ENCODE measurements around the gene BMPER.

Gene BMPER

DNA sequence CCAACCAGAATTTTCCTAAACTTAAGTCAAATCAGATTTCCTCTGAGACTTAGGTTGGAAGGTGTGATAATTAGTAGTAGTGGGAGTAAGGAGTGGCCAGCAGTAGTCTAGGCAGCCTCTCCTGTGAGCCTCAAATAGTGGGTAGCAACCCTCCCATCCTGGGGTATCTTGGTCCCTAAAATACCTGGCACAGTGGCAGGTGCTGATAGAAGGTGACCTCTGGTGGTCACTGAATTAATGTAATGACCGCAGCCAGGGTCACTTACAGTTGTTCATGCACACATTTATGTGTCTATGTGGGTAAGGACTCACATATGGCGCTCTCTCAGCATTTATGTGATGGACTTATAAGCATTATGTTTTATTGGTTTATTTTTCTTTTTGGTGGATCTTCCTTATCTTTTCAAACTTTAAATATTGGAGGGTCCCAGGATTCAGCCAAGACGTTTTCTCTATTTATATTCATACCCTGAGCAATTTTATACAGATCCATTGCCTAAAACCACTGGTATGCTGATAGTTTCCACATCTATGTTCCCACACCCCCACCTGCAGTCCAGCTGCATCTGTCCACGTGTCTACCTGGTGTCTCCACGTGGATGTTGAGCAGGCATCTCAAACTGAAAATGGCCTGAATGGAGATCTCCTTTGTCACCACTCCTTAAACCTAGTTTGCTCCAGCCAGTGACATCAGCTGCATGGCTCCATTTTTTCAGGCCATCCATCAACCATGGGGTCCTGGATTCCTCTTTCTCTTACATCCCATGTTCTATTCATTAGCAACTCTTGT lies 18.3 kb downstream of the BMPER start:
- DNase-seq: no peak

DNA sequence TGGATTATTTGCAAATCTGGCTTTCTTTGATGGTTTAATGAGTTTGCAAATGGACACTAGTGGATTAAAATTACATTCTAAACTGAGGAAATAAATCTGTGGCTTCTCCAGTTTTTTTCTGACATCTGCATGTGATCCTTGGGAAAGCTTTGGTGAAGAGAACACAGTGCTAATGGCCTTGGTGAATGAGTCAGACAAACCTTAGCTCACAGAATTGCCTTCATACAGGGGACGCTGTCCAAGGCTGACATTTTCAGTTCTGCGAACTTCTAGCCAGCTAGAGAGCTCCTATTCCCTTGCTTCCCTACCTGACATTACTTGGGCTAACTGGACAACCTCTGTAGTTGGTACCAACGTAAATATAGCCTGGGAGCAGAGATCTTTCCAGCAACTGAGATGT lies 21.2 kb downstream of the BMPER start:
- no peak for DNase-seq

DNA sequence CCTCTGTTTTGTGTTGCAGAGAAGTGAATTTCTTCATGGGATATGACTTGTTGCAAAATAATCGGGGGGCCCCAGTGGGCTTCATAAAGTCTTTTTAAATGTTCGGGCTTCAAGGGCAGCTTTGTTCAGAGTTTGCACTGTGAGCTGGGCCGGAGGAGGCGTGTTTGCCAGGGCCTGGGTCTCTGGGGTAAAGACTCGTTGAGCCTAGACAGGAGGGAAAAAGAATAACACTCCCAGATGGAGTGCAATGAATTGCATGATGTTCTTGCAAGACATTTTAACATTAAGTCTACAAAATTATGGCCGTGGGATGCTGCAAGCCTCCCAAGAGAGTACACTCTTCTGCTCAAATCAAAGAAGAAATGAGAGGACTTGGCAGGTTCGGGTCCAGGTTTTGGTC lies 23.6 kb downstream of the BMPER start:
- no peak for DNase-seq

DNA sequence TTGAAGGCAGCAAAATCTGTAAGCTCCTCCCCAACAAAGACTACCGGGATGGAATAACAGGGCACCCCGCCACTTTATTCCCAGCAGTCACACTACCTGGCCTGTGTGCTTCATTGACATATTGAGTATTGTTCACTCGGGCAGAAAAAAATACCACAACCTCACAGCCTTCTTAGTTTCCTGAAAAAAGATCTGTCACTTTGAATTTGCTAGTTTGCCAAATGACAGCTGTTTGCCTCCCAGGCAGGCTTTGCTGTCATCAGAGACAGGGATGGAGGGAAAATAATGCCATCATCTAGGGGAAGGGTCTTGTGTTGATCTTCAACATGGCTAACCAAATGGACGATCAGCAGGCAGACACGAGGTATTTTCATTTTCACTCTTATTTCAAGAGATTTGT lies 26.9 kb downstream of the BMPER start:
- no peak for DNase-seq

DNA sequence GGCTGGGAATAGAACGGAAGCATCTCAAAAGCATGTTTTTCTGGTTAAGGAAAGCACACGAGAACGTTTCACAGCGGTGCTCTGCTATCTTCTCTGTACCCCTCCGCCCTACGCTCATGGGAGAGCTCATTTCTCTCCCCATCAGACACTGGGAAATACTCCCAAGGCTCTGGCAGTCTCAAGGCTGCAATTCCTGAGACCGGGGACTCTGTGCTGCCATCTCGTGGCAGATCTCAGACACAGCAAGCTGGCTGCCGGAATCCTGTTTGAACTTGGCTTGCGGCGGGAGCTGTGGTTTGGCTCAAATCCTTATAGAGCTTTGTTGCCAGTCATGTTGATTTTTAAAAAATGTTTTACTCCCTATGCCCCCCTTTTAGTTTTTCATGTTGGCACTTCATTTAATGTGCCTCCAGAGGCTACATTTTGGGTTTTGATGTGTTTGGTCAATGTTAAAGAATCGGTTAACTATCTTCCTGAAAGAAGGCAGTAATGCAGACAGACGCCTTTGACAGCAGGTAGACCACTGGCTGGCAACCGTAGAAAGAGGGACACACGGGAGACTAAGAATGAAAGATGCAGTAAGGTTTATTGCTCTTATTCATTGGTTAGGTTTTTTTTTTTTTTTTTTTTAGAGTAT lies 27.6 kb downstream of the BMPER start:
- peak; percentile 43 to 57 for DNase-seq

DNA sequence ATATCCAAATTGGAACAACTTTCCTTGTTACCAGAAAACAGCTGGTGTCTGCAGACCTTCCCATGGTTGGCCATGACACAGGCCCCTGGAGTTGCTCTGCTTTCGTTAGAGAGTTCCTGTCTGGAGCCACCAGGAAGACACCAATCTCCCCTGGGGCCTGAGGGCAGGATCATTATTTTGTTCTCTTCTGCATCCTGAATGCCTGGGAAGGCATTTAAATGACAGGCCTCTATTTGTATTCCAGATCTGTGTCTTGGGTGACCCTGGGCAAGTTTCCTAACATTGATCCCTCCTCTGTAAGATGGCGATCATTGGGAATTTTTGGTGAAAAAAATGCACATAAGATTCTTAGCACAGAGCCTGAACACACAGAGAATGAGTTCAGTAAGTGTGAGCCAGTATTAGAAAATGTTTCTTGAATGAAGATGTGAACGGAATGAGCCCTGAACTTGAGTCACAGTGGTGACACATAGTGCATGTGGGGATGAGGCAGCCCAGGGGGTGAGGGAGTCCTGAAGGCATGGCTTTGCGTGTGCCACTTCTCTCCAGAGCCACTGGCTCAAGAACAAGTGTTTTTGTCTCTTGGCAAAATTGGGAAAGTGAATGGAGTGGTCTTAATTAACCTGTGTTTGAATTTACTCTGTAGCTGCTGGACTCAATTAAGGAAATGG lies 28.4 kb downstream of the BMPER start:
- DNase-seq: no peak

DNA sequence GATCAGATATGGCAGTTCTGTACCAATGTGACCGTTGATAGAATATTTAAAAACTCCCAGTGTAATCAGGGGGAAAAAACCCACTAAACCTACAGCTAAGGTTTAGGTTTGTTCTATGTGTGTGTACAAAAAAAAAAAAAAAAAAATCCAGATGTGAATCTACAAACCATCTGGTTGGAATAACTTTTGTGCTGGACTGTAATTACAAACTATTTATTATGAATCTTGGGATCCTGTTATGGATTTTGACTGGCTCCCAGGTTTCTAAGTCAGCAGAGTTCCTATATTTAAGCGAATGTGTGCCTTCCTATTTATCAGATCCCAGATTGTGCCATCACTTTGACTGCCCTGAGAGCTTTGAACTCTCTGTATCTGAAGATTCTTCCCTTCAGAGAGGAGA lies 29.1 kb downstream of the BMPER start:
- DNase-seq: no peak

DNA sequence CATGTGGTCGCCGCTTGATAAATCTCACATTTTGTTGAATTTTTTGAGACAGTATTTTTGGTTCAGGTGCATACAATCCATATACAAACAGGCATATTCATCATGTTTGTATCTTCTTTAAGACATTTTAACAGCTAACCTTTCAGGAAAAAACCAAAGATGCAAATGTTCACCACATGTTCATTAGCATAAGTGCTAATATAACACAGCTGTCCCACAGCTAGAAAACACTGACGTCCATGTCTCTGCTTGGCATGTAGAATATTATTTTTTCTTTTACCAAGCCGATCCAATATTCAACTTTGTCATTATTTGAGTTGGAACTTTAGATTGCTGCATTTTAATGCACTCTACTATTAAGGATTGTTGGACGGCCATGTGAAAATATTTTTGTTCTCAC lies 31.2 kb downstream of the BMPER start:
- DNase-seq: no peak

DNA sequence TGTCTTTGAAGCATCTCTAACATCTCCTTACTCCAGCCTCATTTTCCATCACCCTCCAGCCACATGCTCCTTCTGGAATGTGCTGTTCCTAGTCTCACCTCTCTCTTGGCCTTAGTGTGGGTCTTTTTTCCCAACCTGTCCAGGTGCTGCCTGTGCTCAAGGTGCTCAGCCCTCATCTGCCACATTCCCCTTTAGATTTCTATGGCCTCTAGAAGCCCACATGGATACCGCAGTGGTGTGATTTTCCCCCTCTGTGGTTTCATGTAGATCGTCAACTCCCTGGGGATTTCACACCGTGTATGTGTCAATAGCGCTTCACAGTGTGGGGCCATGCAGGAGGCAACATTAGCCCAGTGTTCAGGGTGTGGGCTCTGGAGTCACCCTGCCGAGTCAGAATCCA lies 32.5 kb downstream of the BMPER start:
- DNase-seq: no peak

DNA sequence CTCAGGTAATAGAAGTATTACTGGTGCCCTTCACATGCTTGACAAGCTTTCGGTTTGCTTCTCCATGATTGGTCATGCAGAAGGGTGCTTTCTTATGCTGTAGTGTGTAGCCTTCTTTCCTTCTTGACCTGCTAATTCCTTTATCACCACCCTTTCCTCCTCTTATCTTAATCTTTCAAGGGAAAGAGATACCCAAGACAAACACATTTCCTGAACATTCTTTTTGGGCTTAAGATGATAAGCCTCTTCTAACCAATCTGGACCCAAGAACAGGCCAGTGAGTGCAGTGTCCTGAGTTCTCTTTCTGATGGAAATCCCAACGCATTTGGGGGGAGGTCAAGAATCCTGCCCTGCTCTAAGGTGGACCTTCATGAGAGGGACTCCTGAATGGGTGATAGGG lies 33.8 kb downstream of the BMPER start:
- no peak for DNase-seq

DNA sequence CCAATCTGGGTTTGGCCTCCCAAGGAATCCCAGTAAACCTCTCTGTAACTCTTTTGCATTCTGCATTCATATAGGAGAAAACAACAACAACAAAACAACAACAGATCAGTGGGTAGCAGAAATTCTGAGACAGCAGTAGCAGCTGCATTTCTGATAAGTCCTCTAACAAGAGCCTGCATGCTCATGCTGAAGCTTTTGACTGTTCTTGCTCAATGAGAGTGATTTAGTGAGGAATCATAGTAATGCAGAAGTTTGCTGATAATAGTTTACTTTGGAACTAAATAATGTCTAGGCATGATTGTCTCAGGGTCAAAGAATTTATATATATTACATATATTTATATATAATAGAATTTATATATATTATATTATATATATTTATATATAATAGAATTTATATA lies 35.2 kb downstream of the BMPER start:
- DNase-seq: no peak

DNA sequence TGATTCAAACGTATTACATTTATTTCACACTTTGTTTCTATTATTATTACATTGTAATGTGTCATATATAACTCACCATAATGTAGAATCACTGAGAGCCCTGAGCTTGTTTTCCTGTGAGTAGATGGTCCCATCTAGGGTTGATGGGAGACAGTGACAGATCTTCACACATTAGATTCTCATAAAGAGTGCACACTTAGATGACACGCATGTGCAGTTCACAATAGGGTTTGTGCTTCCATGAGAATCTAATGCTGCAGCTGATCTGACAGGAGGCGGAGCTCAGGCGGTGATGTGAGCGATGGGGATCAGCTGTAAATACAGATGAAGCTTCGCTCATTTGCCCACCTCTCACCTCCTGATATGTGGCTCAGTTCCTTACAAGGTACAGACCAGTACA lies 36.1 kb downstream of the BMPER start:
- no peak for DNase-seq

DNA sequence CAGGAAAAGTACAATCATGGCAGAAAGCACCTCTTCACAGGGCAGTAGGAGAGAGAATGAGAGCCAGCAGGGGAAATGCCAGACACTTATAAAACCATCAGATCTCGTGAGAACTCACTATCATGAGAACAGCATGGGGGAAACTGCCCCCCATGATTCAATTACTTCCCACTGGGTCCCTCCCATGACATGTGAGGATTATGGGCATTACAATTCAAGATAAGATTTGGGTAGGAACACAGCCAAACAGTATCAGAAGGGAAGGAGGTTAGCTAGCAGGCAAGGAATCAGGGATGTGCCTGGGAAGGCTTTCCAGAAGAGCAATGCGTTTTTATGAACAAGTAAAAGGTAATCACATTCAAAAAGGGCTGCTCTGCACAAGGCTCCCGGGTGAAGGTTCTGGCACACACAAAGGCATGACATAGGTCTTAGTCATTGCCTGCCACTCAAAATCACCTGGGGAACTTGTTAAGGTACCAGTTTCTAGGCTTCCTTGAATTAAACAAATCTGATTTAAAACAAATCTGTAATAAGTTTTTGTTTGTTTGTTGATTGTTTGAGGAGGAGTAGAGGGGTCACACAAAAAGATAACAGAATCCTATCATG lies 40.9 kb downstream of the BMPER start:
- DNase-seq: no peak

DNA sequence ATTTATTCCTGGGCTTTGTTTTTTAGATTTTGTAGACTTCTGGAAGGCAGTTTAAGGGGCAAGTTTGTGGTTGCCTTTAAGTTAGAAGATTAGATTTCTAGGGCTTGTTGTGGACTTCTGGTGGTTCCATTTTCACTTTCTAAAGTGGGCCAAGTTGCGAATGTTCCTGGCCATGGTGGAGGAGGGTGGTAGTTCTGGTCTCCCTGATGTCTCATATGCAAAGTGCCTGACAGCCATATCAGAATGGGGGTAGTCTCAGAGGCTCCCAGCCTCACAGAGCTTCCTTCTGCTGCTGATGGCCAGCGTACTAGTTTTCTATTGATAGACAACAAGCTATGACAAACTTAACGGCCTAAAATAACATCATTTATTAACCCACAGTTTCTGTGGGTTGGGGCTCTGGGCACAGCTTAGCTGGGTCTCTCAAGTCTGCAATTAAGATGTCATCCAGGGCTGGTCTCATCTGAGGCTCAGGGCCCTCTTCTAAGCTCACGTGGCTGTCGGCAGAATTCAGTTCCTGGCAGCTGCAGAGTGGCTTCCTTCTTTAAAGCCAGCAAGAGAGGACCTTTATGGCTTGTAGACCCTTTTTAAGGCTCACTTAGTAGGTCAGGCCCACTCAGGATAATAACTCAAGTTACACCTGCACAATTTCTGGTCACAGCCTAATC lies 44.8 kb downstream of the BMPER start:
- DNase-seq: no peak

DNA sequence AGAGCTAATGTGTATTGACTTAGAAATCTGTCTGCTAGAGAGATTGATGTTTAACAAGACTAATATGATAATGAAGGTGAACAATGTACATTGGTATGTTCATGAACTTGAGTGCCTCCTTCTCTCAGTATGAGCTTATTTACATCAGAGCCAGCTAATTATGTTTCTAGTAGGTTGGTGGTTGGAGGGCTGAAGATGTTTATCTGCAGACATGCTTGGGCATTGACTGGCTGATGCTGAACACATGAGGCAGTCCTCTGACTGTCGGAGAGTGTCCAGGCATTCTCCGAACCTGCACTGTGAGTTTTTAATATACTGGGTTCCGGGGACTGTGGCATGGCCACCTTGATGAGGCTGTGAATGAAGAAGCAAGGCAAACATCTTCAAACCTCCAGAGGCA lies 47.5 kb downstream of the BMPER start:
- no peak for DNase-seq

DNA sequence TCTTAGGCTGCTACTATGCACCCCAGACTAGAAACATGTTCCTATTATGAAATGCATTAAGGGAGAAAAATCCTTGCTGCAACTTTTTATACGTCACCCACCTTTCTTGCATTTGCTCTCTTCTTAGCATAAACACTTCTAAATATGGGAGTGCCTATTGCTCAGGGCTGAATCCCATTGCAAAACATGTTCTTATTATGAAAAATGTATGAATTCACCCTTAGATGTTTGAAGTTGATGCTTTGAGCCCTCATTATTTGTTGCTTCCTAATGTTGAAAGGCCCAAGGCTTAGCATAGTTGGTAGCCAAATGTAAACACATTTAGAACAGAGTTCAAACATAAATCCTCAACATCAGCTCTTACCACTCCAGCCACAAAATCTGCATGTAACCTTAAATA lies 52.8 kb downstream of the BMPER start:
- DNase-seq: no peak

DNA sequence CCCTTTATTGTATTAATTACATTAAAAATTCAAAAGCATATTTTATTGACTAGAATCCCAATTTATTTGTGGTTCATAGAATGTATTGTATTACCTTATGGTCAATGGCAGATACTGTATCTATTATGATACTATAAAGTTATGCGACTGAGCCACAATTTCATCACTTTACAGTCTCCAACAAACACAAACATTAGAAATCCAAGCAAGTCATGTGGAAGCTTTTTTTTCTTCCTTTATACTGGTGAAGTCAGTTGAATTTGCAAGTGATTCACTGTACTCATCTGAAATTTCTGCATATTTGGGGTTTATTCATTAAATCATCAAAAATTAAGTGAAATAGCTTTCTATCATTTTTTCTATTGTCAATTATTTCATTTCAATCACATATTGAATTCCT lies 54.3 kb downstream of the BMPER start:
- no peak for DNase-seq

DNA sequence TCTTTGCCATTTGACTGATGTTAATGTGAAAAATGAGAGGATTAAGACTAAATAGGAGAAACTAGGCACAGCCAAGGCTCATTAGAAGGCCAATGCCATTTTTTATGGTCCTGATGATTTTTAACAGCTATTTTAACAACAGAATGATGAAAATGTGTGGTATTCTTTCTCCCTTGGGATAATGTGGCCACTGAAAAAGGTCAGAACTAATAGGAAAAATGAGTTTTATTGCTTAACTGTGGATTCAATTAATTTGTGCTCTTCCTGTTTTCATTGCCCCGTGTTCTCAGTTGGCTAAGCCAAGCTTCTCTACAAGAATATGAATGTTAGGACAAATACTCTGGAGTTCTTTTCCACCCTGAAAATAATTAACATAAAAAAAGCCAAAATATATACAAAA lies 56.6 kb downstream of the BMPER start:
- DNase-seq: no peak

DNA sequence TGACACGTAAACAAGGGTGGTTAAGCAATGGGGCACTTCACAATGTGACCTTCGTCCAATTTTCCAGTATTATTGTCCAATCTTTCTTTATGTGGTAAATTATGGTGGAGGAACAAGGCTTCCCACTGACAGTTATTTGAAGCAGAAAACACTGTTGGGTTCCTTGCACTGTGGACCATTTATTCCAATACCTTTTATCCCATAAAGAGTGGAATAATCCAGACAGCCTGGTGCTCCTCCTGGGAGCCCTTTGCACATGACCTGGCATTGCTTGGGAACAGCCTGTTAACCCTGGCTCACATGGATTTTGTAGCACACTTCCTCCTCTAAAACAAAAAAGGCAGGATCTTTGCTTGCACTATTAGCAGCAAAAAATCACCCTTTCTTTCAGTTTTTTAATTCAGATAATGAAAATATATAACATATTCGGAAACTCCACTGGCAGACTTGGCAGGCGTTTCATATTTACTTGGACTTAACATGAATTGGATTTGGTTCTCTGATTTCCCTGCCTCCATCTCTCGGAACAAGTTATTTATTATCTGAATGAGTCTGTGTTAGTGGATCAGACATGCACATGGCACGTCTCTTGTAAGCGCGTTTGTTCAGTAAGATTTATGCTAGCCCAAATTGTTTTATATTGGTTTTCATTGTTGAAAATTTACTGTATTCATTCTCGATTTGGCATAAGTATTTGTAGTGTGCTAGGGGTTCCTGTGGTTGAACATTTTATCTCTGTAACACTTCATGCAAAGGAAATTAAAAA lies 59.3 kb downstream of the BMPER start:
- DNase-seq: no peak

DNA sequence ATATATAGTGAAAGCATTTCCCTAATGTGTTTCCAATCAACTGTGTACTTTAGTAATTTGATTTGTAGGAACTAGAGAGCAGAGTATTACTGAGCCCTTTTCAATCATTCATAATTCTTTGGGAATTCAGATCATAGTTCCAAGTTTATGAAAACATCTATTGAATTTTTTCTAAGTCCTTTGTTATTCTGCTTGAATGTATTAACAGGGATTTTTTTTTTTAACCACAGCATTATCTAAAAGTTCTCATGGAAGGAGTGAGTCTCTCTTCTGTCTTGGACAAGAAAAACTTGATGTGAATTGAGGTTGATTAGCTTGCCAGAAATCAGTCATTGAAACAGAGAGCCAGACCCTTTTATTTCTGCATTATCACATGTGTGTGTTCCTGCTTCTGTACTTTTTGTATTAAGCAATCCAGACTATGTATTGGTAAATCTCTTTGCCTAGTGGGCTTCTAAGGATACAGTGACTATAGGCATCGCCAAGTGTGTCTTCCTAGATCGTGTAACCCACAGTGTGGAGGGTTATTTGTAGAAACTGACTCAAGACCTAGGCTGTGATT lies 59.9 kb downstream of the BMPER start:
- no peak for DNase-seq

DNA sequence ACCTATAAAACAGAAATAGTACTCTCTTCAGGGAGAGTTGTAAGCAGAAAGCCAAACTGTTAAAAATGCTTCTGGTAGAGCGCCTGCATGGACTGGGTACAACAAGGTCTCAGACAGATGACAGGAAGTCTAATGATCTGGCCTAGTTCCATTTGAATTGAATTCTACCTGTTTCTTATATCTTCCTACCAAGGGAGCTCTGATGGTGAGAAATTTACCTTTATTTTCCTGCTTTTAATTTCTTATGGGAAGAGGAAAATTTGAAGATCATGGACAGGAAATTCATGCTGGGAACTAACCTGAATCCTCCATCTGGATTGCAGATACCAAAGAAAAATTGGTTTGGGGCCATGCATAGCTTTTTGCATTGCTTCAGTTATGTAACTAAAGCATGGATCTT lies 63.3 kb downstream of the BMPER start:
- no peak for DNase-seq

DNA sequence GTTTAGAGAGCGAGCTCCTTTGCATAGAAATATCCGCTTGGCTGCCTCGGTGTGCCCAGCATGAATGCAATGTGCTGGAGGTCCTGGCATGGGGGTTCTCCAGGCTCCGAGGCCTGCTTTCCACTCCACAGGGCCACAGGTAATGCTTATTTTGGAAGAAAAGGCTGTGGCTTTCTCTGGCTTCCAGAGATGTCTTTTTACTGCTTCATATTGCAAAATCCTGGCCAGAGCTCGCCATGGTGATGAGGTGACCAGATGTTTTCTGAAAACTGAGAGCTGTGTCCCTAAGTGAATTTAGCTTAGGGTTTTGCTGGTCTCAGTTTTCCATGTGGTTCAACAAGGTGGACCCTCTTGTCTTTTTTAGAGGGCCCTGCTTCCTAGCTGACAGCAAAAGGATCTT lies 65.2 kb downstream of the BMPER start:
- no peak for DNase-seq

All from CD4-positive, alpha-beta T cell treated with Interleukin-1 beta for 1 hour (primary cell).